ENCODE measurements around the gene HCST. TPM values are rescaled to one million over a fixed set of nuclear protein-coding genes. Genes with fewer than 3 reads are reported as not detected.

Gene HCST
- total and polyA plus RNA-seq, 12 donors: 1.7 to 22.8 (median 5.3) TPM

DNA sequence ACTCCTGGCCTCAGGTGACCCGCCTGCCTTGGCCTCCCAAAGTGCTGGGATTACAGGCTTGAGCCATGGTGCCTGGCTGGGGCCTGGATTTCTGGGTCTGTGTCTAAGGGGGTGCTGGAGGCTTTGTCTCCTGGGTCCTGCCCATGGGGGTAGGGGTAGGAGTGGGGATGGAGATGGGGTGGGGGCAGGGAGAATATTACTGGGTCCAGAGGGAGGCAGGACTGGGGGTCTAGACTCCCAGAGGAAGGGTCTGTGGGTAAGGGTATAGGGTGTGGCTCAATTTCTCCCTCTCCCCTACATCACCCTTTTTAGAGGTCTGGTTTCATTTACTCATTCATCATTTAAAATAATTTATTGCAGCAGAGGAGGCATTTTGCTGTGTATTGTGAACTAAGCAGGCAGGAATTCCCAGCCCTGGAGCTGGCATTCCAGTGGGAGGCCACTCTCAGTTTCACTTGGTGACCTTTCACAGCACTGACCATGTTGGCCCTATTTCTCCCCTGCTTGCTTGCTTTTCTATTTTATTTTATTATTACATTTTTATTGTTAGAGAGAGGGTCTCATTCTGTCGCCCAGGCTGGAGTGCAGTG, 1.2 kb upstream of the HCST start:
- Histone ChIP-seq H3K9me3 (no peaks in the 10 kb centered on the region), H3K36me3 (peaks cover 0 to 31% (median 0%) of the 10 kb centered on the region in 9 donors), H3K4me3 (peak overlapping the region in 9 of 10 donors; percentile 45 to 88 (median 78)), H3K4me1 (peaks cover 0 to 64% (median 12%) of the 10 kb centered on the region in 9 donors), H3K27ac (peak overlapping the region in 8 of 10 donors; percentile 58 to 96 (median 86)), H3K27me3 (no peaks in the 10 kb centered on the region)
- TF ChIP-seq, protein P1, sequence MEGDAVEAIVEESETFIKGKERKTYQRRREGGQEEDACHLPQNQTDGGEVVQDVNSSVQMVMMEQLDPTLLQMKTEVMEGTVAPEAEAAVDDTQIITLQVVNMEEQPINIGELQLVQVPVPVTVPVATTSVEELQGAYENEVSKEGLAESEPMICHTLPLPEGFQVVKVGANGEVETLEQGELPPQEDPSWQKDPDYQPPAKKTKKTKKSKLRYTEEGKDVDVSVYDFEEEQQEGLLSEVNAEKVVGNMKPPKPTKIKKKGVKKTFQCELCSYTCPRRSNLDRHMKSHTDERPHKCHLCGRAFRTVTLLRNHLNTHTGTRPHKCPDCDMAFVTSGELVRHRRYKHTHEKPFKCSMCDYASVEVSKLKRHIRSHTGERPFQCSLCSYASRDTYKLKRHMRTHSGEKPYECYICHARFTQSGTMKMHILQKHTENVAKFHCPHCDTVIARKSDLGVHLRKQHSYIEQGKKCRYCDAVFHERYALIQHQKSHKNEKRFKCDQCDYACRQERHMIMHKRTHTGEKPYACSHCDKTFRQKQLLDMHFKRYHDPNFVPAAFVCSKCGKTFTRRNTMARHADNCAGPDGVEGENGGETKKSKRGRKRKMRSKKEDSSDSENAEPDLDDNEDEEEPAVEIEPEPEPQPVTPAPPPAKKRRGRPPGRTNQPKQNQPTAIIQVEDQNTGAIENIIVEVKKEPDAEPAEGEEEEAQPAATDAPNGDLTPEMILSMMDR (IDR thresholded peaks at IDR 0.05): no peak
- intact Hi-C loops (cut with DNase I): loop anchor here in 1 of 10 donors (2.0 kb wide), 1 partner anchor 30 kb away; no protein-coding TSS in a partner anchor
- DNase-seq (no peak), ATAC-seq (no peak)
- WGBS, 2 donors: 78 to 87% methylated on average over 2 of the region's 2 CpGs

DNA sequence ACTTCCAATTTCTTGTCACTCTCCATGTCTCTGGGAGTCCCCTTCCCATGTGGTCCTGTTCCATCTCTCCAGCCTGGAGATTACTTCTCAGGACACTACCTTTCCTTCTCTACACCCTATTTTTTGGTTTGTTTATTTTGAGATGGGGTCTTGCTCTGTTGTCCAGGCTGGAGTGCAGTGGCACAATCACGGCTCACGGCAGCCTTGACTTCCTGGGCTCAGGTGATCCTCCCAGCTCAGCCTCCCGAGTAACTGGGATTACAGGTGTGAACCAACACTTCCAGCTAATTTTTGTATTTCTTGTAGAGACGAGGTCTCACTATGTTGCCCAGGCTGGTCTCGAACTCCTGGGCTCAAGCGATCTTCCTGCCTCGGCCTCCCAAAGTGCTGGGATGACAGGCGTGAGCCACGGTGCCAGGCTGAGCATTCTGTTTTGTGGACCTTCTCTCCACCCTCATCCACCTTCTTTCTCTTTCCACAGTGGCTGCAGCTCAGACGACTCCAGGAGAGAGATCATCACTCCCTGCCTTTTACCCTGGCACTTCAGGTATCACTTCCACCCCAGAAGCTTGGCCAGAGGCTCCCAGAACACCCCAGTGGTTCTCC, 644 bp downstream of the HCST start:
- DNase-seq: no peak
- H3K9me3 ChIP-seq: no peaks in the 10 kb centered on the region
- peaks cover 0 to 22% (median 0%) of the 10 kb centered on the region in 9 donors for H3K36me3 ChIP-seq
- 64 to 69% methylated on average over 10 of the region's 10 CpGs for WGBS, 2 donors
- peak overlapping the region in 6 of 10 donors; percentile 7 to 68 (median 24) for H3K4me3 ChIP-seq
- ATAC-seq: no peak
- intact Hi-C loops (cut with DNase I): no loop called here
- H3K27ac ChIP-seq: peak overlapping the region in 6 of 10 donors; percentile 53 to 96 (median 80)
- no peaks in the 10 kb centered on the region for H3K27me3 ChIP-seq
- H3K4me1 ChIP-seq: peaks cover 0 to 62% (median 10%) of the 10 kb centered on the region in 9 donors
- TF ChIP-seq, protein P1 (IDR thresholded peaks at IDR 0.05): no peak

DNA sequence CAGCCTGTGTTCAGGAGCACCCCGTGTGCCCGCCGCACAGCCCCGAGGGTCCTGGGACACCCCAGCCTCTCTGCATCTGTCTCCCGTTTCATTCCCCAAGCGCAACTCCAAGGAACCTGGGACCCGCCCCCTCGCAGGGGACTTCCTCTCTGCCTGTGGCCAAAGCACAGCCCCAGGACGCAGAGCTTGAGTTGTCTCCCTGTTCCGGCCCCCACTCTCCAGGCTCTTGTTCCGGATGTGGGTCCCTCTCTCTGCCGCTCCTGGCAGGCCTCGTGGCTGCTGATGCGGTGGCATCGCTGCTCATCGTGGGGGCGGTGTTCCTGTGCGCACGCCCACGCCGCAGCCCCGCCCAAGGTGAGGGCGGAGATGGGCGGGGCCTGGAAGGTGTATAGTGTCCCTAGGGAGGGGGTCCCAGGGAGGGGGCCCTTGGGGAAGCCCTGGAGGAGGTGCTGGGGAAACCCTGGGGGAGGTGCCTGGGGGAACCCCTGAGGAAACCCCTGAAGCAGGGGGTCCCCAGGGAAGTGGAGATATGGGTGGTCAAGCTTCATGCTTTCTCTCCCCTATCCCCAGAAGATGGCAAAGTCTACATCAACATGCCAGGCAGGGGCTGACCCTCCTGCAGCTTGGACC, 1.3 kb downstream of the HCST start:
- WGBS, 2 donors: 1 to 3% methylated on average over 24 of the region's 24 CpGs
- Histone ChIP-seq H3K36me3 (peaks cover 0 to 17% (median 0%) of the 10 kb centered on the region in 9 donors), H3K4me1 (peaks cover 0 to 56% (median 5%) of the 10 kb centered on the region in 9 donors), H3K27ac (peak overlapping the region in 6 of 10 donors; percentile 63 to 96 (median 80)), H3K4me3 (peak overlapping the region in 5 of 10 donors; percentile 7 to 68 (median 29)), H3K9me3 (no peaks in the 10 kb centered on the region), H3K27me3 (no peaks in the 10 kb centered on the region)
- ATAC-seq (peak in 7 of 8 donors; percentile 6 to 38 (median 21)), DNase-seq (peak; percentile 70 to 72)
- TF ChIP-seq, protein P1 (IDR thresholded peaks at IDR 0.05): peak in 1 of 9 donors; percentile 14
- intact Hi-C loops (cut with DNase I): no loop called here

Measured in heart right ventricle (tissue), 16 donors.